Measurements from ENCODE around the gene MYBPHL.
A peak's percentile ranks its signal among the peaks of the same experiment; 100 is the strongest.

Gene MYBPHL

GRCh38 chr1:109263597-109264378 is 43.0 kb downstream of the MYBPHL start:
- Histone ChIP-seq H3K36me3 (ENCODE audit: control insufficient read depth, insufficient read depth, low read length) (no peaks in the 10 kb centered on the region), H2AFZ (no peak overlapping the region), H3K4me1 (no peaks in the 10 kb centered on the region), H3K79me2 (no peaks in the 10 kb centered on the region), H3K27ac (no peak overlapping the region), H3K4me2 (ENCODE audit: low read length) (no peak overlapping the region), H3K9ac (no peak overlapping the region), H3K4me3 (ENCODE audit: low read depth, low read length) (no peak overlapping the region), H3K9me3 (ENCODE audit: control insufficient read depth, low read length) (no peaks in the 10 kb centered on the region), H3K27me3 (ENCODE audit: control insufficient read depth, insufficient read depth, low read length) (no peaks in the 10 kb centered on the region)
- peak; percentile 57 for TF ChIP-seq CTCF (IDR thresholded peaks at IDR 0.05)

GRCh38 chr1:109263234-109263596 is 43.6 kb downstream of the MYBPHL start:
- no peak overlapping the region for H3K4me2 ChIP-seq (ENCODE audit: low read length)
- H3K4me1 ChIP-seq = no peaks in the 10 kb centered on the region
- no peak overlapping the region for H3K9ac ChIP-seq
- no peak overlapping the region for H3K27ac ChIP-seq
- no peak overlapping the region for H3K4me3 ChIP-seq (ENCODE audit: low read depth, low read length)
- no peak for TF ChIP-seq CTCF (IDR thresholded peaks at IDR 0.05)
- no peaks in the 10 kb centered on the region for H3K27me3 ChIP-seq (ENCODE audit: control insufficient read depth, insufficient read depth, low read length)
- H3K36me3 ChIP-seq (ENCODE audit: control insufficient read depth, insufficient read depth, low read length) = no peaks in the 10 kb centered on the region
- no peaks in the 10 kb centered on the region for H3K79me2 ChIP-seq
- H2AFZ ChIP-seq = no peak overlapping the region
- no peaks in the 10 kb centered on the region for H3K9me3 ChIP-seq (ENCODE audit: control insufficient read depth, low read length)

- no peak overlapping the region for H3K4me3 ChIP-seq (ENCODE audit: low read depth, low read length)
- H3K27me3 ChIP-seq (ENCODE audit: control insufficient read depth, insufficient read depth, low read length) = no peaks in the 10 kb centered on the region
- no peak overlapping the region for H3K27ac ChIP-seq
- H3K36me3 ChIP-seq (ENCODE audit: control insufficient read depth, insufficient read depth, low read length) = no peaks in the 10 kb centered on the region
- no peaks in the 10 kb centered on the region for H3K79me2 ChIP-seq
- H3K9ac ChIP-seq = no peak overlapping the region
- no peak overlapping the region for H3K4me2 ChIP-seq (ENCODE audit: low read length)
- no peak for TF ChIP-seq CTCF (IDR thresholded peaks at IDR 0.05)
- H2AFZ ChIP-seq = no peak overlapping the region
- H3K9me3 ChIP-seq (ENCODE audit: control insufficient read depth, low read length) = no peaks in the 10 kb centered on the region
- H3K4me1 ChIP-seq = no peaks in the 10 kb centered on the region
Observed at GRCh38 chr1:109262231-109263055, 44.4 kb downstream of the MYBPHL start.

- TF ChIP-seq CTCF (IDR thresholded peaks at IDR 0.05) = no peak
Observed at GRCh38 chr1:109261578-109261977, 45.2 kb downstream of the MYBPHL start.

More at GRCh38 chr1:109261578-109261977, 45.2 kb downstream of the MYBPHL start:
- Histone ChIP-seq H3K27me3 (ENCODE audit: control insufficient read depth, insufficient read depth, low read length) (no peaks in the 10 kb centered on the region), H3K4me1 (no peaks in the 10 kb centered on the region), H2AFZ (no peak overlapping the region), H3K9me3 (ENCODE audit: control insufficient read depth, low read length) (no peaks in the 10 kb centered on the region), H3K79me2 (no peaks in the 10 kb centered on the region), H3K4me2 (ENCODE audit: low read length) (no peak overlapping the region), H3K4me3 (ENCODE audit: low read depth, low read length) (no peak overlapping the region), H3K27ac (no peak overlapping the region), H3K9ac (no peak overlapping the region), H3K36me3 (ENCODE audit: control insufficient read depth, insufficient read depth, low read length) (no peaks in the 10 kb centered on the region)

All from parathyroid adenoma (tissue), 2 donors.